Stimulated activated CD8-positive, alpha-beta memory T cell treated with anti-CD3 and anti-CD28 coated beads, Interleukin-12 subunit alpha, Interleukin-12 subunit beta, amount 100 ng/mL, for 4 hours (primary cell): ENCODE measurements around the gene GLIS1.

ENCODE experiments used
- DNase-seq: peaks from one replicate; pipeline ENCODE4 v3.0.0-alpha.2; 2020; ENCODE audit warnings: low read depth

GLIS1 gene

DNA sequence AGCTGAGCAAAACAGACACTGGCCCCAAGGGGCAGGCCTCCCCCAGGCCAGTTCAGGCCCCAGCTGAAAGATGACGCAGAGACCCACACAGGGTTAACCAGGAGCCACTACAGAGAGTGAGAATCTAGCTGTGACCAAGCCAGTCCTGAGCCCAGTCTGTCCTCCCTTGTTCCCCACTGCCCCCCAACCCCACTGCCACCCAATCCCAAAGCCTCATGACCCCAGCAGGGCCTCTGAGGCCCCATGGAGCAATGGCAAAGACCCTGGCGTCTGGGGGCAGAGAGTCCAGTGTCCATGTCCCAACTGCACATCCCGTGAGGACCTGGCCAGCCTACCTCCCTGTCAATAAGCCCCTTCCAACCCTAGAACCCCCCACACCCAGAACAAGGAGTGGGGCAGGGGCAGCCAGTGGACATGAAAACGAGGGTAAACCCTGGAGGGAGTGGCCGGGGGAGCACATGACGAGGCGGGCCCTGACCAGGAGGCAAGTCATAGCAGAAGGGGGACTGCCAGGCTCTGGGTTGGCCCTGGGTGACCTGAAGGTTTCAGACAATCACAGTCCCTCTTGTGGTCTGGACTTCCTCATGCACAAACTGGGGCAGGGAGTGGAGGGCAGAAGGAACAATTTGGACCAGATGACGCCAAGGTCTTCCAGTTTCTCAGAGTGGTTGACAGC lies 100.5 kb downstream of the GLIS1 start:
- DNase-seq: no peak

DNA sequence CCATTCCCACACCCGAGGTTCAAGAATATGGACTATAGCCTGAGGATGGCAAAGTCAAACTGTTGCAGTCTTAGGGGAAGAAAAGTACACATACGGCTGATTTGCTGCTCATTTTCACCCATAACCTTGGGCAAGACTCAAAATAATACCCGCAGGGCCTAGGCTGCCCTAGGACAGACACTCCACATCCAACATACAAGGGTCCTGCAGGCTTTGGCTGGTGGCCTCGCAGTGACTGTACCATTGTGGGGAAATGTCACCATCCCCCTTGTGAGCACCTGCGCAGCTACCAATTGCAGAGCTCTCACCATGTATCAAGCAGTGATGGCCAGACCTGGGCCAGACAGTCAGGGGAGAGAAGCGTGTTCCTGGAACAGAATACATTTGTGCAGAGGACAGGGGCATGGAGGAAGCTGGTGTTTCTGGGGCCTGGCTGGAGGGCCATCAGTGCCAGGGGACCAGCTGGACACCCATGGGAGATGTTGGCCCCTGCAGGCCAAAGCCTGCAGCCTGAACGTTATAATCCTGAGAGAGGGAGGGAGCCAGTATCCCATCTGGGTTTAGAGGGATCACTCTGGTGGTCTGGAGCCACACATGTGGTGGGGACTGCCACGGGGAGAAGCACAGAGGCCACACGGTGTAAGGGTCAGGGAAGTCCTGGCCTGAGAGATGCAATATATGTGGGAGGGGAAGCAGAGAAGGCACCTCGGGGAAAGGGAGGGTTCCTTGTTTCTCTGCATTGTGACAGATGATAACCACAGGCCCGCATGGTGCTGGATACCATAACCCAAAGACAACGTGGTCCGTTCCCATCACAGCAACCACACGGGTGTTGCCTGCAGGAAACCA lies 101.2 kb downstream of the GLIS1 start:
- no peak for DNase-seq

DNA sequence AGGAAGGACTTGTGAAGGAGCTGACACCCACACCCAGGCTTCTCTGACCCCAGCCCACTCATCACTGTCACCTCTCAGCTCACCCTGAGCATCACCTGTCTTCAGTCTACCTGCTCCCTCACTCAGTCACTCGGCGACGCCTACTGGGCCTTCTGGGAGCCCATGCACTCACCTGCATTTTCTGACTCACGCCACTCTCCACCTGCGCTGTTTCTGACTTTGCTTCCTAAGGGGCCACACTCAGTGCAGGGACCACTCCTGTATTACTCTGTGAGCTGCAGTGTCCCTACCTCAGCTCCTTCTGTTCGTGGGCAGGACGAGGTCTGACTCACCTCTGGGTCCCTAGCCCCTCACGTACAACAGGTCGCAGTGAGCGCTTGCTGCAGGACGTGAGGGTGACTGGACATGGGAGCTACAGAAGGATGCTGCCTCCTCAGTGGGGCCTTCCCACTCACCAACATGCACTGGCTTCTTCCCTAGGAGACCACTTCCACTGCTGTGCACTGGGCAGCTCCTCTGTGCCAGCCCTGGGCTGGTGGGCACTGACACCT lies 102.3 kb downstream of the GLIS1 start:
- DNase-seq: no peak

DNA sequence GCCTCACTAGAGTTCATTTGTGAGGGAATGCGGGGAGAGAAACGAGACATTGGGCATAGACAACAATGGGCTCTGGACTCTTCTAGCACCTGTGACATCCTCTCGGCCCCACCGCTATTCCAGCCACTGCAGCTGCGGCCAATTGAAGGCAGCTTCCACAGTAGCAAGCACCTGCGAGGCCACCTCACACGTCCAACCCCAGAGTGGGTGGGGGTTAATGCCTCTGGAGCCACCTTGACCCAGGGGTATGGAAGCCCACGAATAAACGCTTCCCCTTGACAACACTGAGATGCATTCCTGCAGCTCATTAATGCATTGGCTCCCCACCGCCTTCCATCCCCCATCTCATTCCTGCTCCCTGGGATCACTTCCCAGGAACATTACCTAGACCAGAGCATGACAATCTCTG lies 104.4 kb downstream of the GLIS1 start:
- no peak for DNase-seq

DNA sequence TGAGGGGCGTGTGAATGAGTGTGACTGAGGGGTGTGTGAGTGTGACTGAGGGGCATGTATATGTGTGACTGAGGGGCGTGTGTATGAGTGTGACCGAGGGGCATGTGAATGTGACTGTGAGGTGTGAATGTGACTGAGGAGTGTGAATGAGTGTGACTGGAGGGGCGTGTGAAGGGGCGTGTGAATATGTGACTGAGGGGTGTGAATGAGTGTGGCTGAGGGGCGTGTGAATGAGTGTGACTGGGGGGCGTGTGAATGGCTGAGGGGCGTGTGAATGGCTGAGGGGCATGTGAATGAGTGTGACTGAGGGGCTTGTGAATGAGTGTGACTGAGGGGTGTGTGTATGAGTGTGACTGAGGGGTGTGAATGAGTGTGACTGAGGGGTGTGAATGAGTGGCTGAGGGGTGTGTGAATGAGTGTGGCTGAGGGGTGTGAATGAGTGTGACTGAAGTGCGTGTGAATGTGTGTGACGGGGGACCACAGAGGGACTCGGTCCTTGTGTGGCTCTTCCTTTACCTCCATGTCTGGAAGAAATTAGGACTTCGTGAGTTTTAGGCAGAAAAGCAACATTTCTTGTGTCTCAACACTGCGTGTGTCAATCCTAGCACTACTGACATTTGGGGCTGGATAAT lies 105.8 kb downstream of the GLIS1 start:
- DNase-seq: no peak

DNA sequence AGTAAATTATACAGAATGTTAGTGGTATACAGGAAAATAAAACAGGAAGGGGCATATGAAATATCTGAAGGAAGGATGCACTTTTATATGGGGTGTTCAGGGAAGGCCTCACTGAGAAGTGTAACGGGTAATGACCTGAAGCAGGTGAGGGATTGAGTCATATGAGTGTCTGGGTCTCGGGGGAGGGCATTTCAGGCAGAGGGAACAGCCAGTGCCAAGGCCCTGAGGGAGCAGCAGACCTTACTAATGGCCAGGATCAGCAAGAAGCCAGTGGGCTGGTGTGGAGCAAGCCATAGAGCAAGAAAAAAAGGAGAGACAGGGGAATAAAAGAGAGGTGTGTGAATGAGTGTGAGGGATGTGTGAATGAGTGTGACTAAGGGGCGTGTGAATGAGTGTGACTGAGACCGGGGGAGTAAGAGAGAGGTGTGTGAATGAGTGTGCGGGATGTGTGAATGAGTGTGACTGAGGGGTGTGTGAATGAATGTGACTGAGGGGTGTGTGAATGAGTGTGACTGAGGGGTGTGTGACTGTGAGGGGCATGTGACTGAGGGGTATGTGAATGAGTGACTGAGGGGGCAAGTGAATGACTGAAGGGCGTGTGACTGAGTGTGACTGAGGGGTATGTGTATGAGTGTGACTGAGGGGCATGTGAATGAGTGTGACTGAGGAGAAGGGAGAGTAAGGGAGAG lies 107.2 kb downstream of the GLIS1 start:
- no peak for DNase-seq

DNA sequence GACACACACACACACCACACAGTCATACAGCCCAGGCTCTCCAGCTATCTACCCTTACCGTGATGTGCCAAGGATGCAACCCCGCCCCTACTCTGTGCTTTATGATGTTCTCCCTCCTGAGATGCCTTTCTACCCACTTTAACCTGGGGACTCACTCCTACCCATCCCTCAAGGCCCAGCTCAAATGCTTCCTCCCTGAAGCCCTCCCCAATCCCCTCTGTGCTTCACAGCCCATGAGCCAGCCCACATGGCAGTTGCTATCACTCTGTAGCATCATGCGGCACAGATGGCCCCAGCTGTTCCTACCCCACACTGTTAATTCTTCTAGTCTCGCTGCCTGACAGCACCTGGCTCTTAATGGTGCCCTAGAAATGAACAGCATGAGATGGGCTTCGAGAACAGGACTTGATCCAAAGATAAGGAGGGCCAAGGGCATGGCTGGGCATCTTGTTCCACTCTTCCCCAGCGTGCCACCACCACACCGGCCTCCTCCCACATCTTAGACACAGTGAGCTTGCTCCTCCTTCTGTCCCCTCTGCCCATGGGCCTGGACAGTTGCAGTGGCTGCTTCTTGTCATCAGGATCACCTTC lies 109.8 kb downstream of the GLIS1 start:
- DNase-seq: no peak

DNA sequence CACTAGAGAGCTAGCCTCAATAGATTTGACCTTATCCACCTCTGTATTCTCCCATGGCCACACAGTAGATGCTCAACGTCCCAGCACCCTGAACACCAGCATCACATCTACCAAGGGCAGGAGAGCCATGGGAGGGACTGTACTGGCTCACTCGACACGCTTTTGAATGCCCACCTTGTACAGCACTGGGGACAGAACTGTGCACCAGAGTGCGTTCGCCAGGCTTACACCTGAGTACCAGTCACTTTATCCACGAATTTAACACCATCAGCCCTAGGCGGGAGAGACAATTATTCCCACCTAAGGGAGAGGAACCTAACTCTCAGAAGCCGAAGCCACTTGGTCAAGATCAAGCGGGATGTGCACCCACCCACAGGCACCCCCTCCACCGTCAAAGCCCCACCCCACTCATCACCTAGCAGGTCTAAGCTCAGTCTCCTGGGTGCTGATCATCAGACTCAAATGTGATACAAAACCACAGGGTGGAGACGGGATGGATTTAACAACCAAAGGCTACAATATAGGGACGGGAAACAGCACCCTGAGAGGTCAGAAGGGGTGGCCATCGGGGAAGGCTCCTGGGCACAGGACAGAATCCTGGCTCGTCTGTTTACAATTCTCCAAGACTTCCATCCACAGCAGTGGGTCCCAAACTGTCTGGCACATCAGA lies 110.5 kb downstream of the GLIS1 start:
- no peak for DNase-seq

DNA sequence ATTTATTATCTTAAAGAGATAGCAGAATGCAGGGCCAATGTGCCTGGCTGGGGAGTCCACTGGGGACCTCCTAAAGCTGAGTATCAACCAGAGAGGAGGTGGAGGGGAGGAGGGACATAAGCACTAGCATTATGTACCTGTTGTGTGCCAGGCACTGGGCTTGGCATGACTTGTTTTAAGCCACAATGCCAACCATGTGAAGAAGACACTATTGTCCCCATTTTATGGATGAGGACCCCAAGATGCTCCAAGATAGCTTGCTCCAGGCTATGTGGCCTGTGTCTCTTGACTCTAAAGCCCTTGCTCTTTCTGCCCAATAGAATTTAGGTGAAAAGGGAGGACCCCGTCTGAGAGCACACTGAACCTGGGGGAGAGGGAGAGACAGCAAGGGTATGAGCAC lies 111.3 kb downstream of the GLIS1 start:
- DNase-seq: no peak

DNA sequence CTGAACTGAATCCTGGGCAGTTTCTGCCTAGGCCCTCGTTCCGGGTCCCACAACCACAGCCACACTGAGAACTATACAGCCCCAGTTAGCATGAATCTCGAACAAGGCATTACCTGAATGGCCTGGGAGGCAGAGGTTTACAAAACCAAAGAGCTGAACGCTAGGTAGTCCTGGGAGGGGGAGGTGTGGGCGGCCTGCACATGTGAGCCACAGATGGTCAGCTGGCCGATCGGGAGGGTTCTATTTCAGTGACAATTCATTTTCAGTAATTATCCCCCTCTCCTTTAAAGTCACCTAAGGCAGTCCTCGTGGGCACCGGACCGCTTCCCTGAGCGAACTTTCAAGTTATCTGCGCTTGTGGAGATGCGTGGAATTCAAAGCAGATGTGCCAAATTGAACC lies 111.9 kb downstream of the GLIS1 start:
- DNase-seq: no peak

DNA sequence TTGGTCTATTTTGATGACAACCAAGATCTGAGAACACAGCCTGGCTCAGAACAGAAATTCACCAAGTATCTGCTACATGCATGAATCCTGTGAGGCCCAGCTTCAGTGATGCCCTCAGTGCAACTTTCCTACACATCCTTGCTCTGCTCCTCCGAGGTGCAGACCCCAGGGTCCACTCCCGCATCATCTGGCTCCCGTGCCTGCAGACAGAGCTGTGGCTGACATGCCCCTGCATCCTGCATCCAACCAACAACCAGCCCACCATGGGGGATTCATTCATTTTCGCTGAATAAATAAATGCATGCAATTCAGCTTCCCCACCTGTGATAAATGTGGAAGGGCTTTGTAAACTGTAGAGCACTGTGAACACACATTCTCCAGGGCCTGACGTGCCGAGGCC lies 112.3 kb downstream of the GLIS1 start:
- no peak for DNase-seq

DNA sequence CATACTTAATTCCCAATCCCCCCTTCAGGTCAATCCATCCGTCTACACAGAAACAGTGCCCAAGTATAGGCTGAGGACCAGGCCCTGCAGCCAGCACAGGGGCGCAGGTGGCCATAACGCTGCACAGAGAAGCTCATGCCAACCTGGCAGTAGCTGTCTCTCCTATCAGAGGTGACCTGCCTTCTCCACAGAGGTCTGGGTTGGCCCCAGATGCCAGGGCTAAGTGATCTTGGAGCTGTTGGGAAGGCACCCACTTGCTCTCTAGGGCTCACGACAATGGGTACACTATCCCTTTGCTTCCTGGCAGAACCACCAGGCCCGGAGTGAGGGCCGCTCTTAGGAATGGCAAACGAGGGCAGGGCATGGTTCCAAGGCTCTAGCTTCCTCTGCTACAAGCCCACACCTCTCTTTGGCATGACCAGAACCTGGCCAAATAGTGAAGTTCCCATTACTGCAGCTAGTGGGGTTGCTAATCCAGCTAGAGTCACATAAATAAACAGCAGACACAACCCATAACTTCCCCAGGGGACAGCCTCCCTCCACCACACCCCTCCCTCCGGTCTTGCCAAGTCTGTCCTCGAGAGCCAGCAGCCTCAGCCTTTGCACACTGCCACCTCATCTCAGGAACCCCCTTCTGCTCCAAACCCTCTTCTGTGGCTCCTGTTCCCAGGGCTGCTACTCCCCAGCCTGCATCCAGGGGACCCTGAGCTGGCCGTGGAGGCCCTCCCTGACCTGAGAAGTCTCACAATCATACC lies 113.0 kb downstream of the GLIS1 start:
- DNase-seq: no peak

DNA sequence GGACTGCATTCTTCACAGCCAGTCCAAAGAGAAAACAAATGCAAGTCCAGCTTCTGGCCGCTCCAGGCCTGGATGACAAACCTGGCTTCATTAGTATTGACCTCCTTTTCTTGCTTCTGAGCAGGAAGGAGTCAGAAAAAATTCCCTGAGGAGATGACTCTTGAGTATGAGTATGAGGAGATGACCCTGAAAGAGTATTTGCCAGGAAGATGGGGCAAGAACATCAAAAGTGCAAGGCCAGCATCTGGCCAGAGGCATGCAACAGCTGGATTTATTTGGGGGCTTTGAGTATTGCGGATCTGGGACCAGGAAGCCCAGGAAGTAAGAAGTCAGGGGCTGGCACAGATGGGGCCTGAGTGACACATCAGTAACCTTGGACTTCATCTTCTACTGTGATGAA lies 113.9 kb downstream of the GLIS1 start:
- DNase-seq: no peak

DNA sequence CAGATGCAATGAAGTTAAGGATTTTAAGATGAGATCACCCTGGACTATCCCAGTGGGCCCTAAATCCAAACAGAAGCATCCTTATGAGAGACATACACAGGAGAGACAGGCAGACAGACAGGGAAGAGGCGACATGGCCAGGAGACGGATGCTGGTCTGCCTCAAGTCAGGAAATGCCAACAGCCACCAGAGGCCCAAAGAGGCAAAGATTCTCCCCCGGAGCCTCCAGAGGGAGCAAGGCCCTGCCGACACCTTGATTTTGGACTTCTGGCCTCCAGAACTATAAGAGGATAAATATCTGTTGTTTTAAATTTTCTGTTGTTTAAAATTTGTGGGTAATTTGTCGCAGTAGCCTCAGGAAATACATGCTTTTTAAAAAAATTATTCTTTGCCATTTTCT lies 116.4 kb downstream of the GLIS1 start:
- DNase-seq: no peak

DNA sequence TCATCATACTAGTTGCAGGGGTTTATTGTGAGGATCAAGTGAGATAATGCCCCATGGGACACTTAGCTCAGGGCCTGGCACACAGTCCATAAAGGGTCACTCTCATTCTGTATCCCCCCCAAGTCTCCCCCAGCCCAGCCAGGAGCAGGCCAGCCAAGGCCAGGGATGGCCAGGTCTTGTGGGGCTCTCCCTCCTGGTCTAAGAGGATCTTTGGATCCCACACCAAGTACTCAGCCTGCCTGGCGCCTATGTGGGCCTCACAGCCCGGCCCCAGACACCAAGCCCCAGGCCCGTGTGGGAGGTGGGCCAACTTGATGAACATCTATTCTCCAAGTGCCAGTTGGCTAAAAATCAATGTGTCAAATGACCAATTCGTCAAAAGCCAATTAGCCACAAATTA lies 117.8 kb downstream of the GLIS1 start:
- DNase-seq: no peak

DNA sequence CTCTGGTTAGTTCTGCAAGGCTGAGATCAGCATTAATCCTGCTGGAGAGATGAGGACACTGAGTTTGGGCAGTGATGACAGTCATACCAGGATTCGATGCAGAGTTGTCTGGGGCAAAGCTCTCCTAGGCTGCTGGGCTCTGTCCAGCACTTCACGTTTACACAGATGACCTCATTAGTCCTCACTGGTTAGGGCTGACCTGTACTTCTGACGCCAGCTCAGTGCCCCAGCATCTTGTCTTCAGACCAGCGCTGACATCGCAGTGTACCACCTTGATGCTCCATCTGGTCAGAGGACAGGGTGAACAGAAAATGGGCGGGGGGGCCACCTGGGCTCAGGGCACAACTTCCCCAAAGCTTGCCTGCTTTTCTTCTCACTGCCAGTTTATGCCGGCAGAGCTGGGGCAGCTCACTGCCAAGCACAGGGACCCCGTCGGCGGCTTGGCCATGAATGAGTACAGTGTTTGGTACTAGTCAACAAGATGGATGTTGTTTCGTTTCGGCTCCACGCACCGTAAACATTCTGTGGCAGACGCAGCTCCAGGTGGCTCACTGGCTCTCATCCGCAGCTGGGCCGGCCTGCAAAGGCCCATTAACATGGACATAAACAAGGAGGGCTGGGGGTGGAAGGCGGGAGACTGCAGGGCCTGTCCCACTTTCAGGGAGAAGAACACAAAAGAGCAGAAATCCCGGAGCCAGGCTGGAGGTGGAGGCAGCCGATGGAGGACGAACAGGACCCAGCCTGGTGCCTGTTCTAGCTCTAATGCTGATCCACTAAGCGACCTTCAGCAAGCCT lies 118.7 kb downstream of the GLIS1 start:
- no peak for DNase-seq

DNA sequence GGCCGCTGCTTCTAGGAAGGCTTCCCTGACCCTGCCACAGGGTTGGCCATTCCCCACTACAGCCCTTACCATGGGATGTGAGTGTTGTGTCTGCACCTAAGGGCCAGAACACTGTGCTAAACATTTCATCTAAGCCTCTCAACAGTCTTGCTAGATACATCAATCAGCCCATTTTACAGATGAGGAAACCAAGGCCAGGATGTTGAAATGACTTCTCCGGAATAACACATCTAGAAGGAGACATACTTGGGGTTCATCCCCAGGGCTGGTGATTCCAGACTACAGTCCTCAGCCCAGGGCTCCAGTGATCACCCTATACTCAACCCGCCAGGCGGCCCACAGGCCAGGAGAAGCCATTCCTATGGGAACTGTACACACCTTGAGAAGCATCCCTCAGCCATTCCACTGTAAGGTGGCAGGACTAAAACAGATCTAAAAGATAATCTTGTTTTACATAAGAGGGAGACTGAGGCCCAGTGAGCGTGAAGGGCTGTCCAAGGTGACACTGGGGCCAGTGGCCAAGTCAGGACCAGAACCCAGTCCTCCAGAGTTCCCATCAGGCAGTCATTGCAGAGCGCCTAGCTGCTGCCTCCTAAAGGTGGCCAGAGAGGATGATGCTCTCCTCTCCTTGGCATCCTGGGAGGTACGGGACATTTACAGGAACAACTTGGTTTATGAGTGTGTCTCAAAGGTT lies 119.5 kb downstream of the GLIS1 start:
- DNase-seq: no peak

DNA sequence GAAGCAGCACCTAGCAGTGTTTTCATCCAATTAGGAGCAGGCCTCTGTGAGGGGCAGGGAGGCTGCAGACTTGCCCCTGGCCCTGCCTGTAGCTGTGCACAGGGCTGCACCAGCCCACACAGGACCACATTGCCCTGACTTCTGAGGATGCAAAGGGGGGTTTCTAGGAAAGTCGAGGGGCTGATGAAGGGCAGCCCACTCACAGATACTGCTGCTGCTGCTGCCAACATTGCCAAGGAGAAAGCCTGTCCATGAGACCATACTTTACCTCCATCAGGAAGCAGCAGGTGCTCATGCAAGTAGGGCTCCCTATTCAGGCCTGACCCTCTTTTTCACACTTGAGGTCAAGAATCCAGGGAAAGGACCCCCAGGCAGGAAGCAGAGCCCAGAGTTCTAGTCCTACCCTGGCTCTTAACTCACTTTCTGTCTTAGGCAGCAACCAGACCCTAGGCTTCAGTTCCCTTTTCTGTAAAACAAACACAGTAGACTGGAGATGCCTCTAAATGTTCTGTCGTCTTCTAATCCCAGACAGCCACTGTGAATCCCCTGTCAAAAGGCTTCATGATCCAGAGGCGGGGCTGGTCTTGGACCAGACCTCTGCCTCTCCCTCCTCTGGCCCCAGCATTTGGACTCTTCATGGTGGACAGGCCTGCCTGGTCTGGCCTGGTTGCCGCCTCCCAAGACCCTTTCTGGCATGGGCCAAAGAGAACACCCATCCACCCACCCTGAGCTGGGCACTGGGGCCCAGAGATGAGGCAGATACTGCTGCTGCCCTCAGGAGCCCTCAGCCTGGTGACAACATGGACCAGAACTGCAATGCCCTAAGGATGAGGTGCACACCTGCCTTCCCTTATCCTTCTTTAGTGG lies 120.2 kb downstream of the GLIS1 start:
- no peak for DNase-seq
